Mesothelial cell of epicardium (in vitro differentiated cells): ENCODE measurements around the gene FYCO1. TPM values are rescaled to one million over a fixed set of nuclear protein-coding genes. Genes with fewer than 3 reads are reported as not detected.

ENCODE experiments used
- DNase-seq, 2 experiments: peaks; one replicate each; pipeline ENCODE4 v3.0.0; 2021; ENCODE audit warnings: low spot score in 2 of 2; ENCODE audit not compliant: unreplicated experiment in 2 of 2
- H3K27ac Mint-ChIP-seq: 2 replicates; pipeline ENCODE4 v1.8.0; 2021; ENCODE audit warnings: mixed read lengths
- H3K27me3 Mint-ChIP-seq: 2 replicates; pipeline ENCODE4 v1.8.0; 2021; ENCODE audit warnings: low read depth, mixed read lengths
- H3K36me3 Mint-ChIP-seq: 2 replicates; pipeline ENCODE4 v1.8.0; 2021; ENCODE audit warnings: mixed read lengths
- H3K4me1 Mint-ChIP-seq: 2 replicates; pipeline ENCODE4 v1.8.0; 2021; ENCODE audit warnings: mixed read lengths
- H3K4me3 Mint-ChIP-seq: 2 replicates; pipeline ENCODE4 v1.8.0; 2021; ENCODE audit warnings: mild to moderate bottlenecking, moderate library complexity, mixed read lengths
- H3K9me3 Mint-ChIP-seq: 2 replicates; pipeline ENCODE4 v1.8.0; 2021; ENCODE audit warnings: mixed read lengths
- total RNA-seq: library from RNA; stranded (reverse); gene quantifications from 3 replicates; pipeline ENCODE4 v1.2.1, GENCODE V29; 2021
- TF ChIP-seq, protein P1 (sequence below): fragments of 200-600 bp; sonication (generic); IDR thresholded peaks from one replicate; pipeline ENCODE4 v1.5.0; 2021; ENCODE audit warnings: antibody characterized with exemption; ENCODE audit not compliant: unreplicated experiment

FYCO1 gene
- total RNA-seq, 1 donor from 2014 or later = 23.1 TPM

DNA sequence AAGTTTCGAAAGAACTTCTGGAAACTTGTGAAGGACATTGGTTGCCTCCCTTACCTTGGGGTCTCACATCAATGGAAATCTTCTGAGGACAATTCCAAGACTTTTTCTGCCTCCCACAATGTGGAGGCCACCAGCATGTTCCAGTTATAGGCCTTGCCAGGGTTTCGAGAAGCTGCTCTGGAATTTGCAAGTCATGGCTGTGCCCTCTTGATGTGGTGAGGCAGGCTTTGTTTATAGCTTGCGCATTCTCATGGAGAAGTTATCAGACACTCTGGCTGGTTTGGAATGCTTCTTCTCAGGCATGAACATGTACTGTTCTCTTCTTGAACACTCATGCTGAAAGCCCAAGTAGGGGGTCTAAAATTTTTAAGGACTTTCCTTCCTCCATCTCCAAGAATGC lies 48.3 kb downstream of the FYCO1 start:
- Mint-ChIP-seq H3K4me1 (no peaks in the 10 kb centered on the region), H3K9me3 (no peaks in the 10 kb centered on the region), H3K36me3 (peaks cover 27% of the 10 kb centered on the region), H3K27ac (no peak overlapping the region), H3K27me3 (no peaks in the 10 kb centered on the region), H3K4me3 (no peak overlapping the region)
- TF ChIP-seq, protein P1, sequence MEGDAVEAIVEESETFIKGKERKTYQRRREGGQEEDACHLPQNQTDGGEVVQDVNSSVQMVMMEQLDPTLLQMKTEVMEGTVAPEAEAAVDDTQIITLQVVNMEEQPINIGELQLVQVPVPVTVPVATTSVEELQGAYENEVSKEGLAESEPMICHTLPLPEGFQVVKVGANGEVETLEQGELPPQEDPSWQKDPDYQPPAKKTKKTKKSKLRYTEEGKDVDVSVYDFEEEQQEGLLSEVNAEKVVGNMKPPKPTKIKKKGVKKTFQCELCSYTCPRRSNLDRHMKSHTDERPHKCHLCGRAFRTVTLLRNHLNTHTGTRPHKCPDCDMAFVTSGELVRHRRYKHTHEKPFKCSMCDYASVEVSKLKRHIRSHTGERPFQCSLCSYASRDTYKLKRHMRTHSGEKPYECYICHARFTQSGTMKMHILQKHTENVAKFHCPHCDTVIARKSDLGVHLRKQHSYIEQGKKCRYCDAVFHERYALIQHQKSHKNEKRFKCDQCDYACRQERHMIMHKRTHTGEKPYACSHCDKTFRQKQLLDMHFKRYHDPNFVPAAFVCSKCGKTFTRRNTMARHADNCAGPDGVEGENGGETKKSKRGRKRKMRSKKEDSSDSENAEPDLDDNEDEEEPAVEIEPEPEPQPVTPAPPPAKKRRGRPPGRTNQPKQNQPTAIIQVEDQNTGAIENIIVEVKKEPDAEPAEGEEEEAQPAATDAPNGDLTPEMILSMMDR = no peak
- no peak for DNase-seq

DNA sequence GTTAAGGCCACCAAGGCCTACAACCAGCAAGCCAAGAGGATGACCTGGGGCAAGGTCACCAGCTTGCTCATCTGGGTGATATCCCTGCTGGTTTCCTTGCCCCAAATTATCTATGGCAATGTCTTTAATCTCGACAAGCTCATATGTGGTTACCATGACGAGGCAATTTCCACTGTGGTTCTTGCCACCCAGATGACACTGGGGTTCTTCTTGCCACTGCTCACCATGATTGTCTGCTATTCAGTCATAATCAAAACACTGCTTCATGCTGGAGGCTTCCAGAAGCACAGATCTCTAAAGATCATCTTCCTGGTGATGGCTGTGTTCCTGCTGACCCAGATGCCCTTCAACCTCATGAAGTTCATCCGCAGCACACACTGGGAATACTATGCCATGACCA lies 48.7 kb downstream of the FYCO1 start:
- no peak overlapping the region for H3K4me3 Mint-ChIP-seq
- no peaks in the 10 kb centered on the region for H3K9me3 Mint-ChIP-seq
- no peaks in the 10 kb centered on the region for H3K4me1 Mint-ChIP-seq
- TF ChIP-seq, protein P1 = no peak
- H3K27me3 Mint-ChIP-seq = no peaks in the 10 kb centered on the region
- no peak for DNase-seq
- peaks cover 28% of the 10 kb centered on the region for H3K36me3 Mint-ChIP-seq
- no peak overlapping the region for H3K27ac Mint-ChIP-seq

DNA sequence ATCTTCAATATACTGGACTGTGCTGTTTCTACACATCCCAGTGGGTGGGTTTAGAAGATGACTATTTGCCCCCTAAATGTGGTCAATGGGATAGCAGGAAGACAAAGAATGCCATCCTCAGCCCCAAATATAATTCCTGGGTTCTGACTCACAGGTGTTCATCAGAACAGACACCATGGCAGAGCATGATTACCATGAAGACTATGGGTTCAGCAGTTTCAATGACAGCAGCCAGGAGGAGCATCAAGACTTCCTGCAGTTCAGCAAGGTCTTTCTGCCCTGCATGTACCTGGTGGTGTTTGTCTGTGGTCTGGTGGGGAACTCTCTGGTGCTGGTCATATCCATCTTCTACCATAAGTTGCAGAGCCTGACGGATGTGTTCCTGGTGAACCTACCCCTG lies 49.3 kb downstream of the FYCO1 start:
- no peaks in the 10 kb centered on the region for H3K27me3 Mint-ChIP-seq
- TF ChIP-seq, protein P1 = no peak
- no peak for DNase-seq
- no peak overlapping the region for H3K4me3 Mint-ChIP-seq
- H3K9me3 Mint-ChIP-seq = no peaks in the 10 kb centered on the region
- H3K4me1 Mint-ChIP-seq = no peaks in the 10 kb centered on the region
- peaks cover 32% of the 10 kb centered on the region for H3K36me3 Mint-ChIP-seq
- no peak overlapping the region for H3K27ac Mint-ChIP-seq

DNA sequence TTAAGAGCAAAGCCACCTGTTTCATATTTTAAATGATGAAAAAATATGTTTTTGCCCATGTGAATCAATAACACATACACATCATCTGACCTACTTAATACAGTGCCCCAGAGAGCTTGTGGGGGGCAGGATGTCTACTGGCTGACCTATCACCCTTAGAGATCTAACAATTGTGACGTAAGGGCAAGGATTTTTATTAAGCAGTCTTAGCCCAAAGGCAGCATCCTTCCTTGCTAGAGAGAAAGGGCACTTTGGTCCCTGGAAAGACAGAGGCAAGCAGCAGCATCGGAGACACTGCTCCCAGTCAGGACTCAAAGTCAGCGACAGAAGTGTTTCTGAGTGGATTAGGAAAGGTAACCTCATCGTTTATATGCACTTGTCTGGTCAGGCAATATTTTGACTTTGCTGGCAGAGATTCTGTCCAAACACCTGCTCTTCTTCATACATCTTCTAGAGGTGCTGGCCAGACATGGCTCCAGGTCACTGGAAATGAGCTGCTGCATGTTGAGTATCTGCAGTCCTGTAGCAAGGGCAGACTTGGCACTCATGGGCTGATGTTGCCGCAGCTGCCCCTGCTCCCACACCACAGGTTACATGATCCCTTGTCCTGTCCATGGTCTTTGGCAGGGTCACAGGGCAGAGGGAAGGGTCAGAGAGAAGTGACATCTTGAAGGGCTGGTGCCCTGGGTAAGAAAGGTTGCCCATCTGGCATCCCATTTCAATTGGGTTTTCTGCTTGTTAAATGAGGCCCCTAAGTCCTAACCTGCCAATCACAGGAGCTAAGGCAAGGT lies 50.6 kb downstream of the FYCO1 start:
- Mint-ChIP-seq H3K4me1 (peaks cover 7% of the 10 kb centered on the region), H3K9me3 (peaks cover 8% of the 10 kb centered on the region), H3K27me3 (no peaks in the 10 kb centered on the region), H3K27ac (no peak overlapping the region), H3K36me3 (peaks cover 40% of the 10 kb centered on the region), H3K4me3 (no peak overlapping the region)
- TF ChIP-seq, protein P1 = no peak
- no peak for DNase-seq

DNA sequence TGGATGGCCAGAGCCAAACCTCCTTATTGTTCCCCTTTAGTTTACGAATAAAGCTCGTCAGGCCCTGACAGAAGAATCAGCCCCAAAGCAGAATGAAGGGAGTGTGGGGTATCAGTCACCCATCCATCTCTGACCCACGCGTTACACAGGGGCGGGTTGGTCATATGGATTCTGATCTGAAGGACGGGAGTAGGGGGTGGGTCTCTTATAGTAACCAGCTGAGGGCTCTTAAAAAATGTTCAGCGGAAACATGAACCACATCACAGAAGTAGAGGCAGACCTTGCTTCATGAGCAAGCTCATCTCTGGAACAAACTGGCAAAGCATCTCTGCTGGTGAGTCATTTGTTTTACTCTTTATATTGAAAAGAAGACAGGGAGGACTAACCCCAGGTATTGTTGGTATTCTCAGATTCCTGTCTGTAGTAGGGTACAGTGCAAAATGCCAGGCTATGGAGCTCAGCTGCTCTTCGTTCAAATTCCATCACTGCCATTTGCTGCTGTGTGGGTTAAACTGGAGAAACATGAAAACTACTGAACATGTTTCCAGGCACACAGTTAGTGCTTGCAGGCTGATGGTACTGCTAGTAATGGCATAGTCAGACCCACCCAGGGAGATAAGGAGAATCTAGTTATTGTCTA lies 52.3 kb downstream of the FYCO1 start, which contains the start of gene CXCR6:
Gene CXCR6 (plus strand): TSS at position 258 of the 640 bp plus-strand sequence. CDS start 3,018 bp downstream, outside the sequence.
- no peak for DNase-seq
- H3K9me3 Mint-ChIP-seq = peaks cover 8% of the 10 kb centered on the region
- no peak within 1 kb of the TSS for H3K4me3 Mint-ChIP-seq
- TF ChIP-seq, protein P1 = no peak
- peaks cover 19% of the 10 kb centered on the region for H3K4me1 Mint-ChIP-seq
- H3K36me3 Mint-ChIP-seq = peaks cover 34% of the 10 kb centered on the region
- no peaks in the 10 kb centered on the region for H3K27me3 Mint-ChIP-seq
- H3K27ac Mint-ChIP-seq = no peak within 1 kb of the TSS
